ENCODE data around the gene MRPS31.

The MRPS31 gene

DNA sequence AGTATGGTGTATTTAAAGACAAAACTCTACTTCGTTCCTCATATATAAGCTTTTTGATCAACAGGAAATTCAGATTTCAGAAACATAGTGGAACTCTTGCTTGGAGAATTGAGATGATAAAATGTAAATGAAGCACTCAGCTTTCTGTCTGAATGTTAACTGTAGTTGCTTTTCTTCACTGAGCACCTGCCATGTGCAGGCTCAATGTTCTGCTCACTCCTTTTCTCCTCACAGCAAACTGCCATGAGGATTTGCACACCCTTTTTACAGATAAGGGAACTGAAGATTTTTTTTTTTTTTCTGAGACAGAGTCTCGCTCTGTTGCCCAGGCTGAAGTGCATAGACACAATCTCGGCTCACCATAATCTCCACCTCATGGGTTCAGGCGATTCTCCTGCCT lies 76.6 kb downstream of the MRPS31 start:
- Histone ChIP-seq H3K4me3 (ENCODE audit: low read depth, low read length) (no peak overlapping the region), H3K27ac (ENCODE audit: low read depth, low read length) (no peak overlapping the region), H3K4me1 (ENCODE audit: control insufficient read depth, insufficient read depth, low read length) (peaks cover 8% of the 10 kb centered on the region), H3K9ac (ENCODE audit: low read length) (no peak overlapping the region), H3K27me3 (ENCODE audit: control insufficient read depth, insufficient read depth, low read length) (no peaks in the 10 kb centered on the region), H3K9me3 (ENCODE audit: control insufficient read depth, insufficient read depth, low read depth, low read length) (no peaks in the 10 kb centered on the region), H3K36me3 (ENCODE audit: control insufficient read depth, insufficient read depth, low read length) (no peaks in the 10 kb centered on the region)

DNA sequence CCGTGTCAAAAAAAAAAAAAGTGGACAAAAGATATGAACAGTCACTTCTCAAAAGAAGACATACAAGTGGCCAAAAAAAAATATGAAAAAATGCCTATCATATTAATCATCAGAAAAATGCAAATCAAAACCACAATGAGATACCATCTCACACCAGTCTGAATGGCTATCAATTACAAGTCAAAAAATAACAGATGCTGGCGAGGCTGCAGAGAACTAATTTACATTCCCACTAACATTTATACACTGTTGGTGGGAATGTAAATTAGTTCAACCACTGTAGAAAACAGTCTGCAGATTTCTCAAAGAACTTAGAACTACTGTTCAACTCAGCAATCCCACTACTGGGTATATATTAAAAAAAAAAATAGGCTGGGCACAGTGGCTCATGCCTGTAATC lies 78.0 kb downstream of the MRPS31 start:
- Histone ChIP-seq H3K36me3 (ENCODE audit: control insufficient read depth, insufficient read depth, low read length) (no peaks in the 10 kb centered on the region), H3K4me1 (ENCODE audit: control insufficient read depth, insufficient read depth, low read length) (no peaks in the 10 kb centered on the region), H3K27ac (ENCODE audit: low read depth, low read length) (no peak overlapping the region), H3K4me3 (ENCODE audit: low read depth, low read length) (no peak overlapping the region), H3K9ac (ENCODE audit: low read length) (no peak overlapping the region), H3K27me3 (ENCODE audit: control insufficient read depth, insufficient read depth, low read length) (no peaks in the 10 kb centered on the region), H3K9me3 (ENCODE audit: control insufficient read depth, insufficient read depth, low read depth, low read length) (no peaks in the 10 kb centered on the region)

DNA sequence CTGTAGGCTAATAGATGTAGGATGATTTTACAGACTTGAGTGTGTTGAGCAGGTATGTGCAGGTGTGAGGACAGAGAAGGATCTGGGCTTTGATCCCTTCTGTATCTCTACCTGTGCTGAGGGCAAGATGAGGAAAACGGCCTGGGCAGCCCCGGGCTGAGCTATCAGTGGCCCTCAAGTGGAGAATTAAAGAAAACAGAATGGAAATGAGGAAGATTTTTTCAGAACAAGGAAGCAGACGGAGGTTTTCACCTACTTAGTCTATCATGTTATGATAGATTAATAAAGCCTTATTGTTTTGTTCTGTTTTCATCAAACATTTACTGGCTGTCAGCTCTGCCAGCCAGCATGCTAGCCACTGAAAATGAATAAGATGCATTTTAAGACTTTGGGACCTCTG lies 82.2 kb downstream of the MRPS31 start:
- H3K4me1 ChIP-seq (ENCODE audit: control insufficient read depth, insufficient read depth, low read length): no peaks in the 10 kb centered on the region
- no peaks in the 10 kb centered on the region for H3K27me3 ChIP-seq (ENCODE audit: control insufficient read depth, insufficient read depth, low read length)
- H3K9ac ChIP-seq (ENCODE audit: low read length): no peak overlapping the region
- no peak overlapping the region for H3K27ac ChIP-seq (ENCODE audit: low read depth, low read length)
- H3K9me3 ChIP-seq (ENCODE audit: control insufficient read depth, insufficient read depth, low read depth, low read length): no peaks in the 10 kb centered on the region
- no peaks in the 10 kb centered on the region for H3K36me3 ChIP-seq (ENCODE audit: control insufficient read depth, insufficient read depth, low read length)
- H3K4me3 ChIP-seq (ENCODE audit: low read depth, low read length): no peak overlapping the region

DNA sequence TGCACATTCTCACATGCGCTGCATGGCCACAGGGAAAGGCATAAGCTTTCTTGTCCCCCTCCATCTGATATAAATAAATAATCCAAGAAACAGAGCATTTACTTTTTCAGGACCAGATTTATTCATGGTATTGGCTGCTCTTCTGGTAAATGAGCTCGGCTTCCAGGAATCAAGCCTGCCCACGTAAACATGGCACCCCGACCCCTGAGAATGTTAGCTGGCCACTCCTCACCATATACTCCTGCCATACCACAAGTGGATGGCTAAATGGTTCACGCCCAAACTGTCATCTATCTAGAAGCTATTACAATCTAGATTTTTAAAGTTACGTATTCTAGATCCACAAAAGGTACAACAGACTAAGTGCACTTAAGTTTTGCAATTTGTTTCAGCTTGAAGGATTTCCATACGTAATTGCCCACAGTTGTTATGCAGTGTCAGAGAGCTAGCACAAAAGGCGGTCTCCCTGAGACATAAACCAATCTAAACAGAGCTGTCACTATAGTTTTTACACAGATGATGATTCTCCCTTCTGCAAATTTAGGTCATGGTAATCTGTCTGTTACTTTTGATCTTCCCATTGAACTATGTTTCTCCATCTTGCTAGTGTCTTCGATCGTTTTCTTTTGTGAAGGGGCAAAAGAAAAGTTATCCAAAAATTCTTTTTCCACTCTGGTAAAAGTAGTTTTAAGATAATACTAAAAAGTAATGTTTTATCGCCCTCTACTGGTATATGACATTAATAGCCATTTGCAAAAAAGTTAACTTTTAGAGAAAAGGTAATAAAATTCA lies 88.3 kb downstream of the MRPS31 start:
- Histone ChIP-seq H3K9ac (ENCODE audit: low read length) (peak overlapping the region; percentile 17), H3K4me1 (ENCODE audit: control insufficient read depth, insufficient read depth, low read length) (peaks cover 30% of the 10 kb centered on the region), H3K27me3 (ENCODE audit: control insufficient read depth, insufficient read depth, low read length) (no peaks in the 10 kb centered on the region), H3K4me3 (ENCODE audit: low read depth, low read length) (0 out of 2 replicates have a peak overlapping the region, but pooled peaks have one; percentile 2), H3K27ac (ENCODE audit: low read depth, low read length) (0 out of 2 replicates have a peak overlapping the region, but pooled peaks have one; percentile 25), H3K36me3 (ENCODE audit: control insufficient read depth, insufficient read depth, low read length) (no peaks in the 10 kb centered on the region), H3K9me3 (ENCODE audit: control insufficient read depth, insufficient read depth, low read depth, low read length) (no peaks in the 10 kb centered on the region)

DNA sequence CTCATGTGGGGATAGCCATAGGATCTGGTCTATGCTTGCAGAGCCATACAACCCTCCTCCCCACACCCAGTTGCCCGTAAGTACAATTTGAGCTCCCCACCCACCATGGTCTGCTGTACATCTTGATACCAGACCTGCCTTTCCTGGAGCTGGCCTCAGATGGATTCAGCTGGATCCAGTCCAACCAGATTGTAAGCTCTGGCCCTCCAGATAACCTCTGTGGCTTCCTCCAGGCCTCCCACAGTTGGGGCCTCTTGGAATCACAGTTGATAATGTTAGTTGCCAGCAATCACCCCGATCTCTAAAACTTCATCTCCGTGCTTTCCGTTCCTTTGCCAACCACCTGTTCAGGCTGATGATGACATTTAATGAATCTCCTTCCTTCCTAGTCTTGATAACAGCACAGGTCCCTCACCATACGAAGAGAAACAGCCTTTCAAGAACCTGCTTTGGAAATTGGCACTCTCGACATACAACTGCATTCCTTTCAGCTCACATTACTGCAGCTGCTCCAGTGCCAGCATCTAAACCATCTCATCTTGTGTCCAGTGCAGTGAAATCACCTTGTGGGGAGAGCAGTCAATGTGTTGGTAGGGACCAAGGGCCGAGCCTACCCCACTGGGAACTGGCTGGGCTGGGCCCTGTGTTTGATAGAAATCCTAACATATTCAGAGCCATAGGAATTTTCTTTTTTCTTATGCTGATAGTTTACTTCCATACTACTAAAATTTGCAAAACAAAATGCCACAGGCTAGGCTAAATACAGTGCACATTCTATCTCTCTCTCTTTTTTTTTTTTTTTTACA lies 89.4 kb downstream of the MRPS31 start:
- Histone ChIP-seq H3K27ac (ENCODE audit: low read depth, low read length) (peak overlapping the region; percentile 59; the same call in 1 of the 2 replicates), H3K4me3 (ENCODE audit: low read depth, low read length) (peak overlapping the region; percentile 40), H3K36me3 (ENCODE audit: control insufficient read depth, insufficient read depth, low read length) (no peaks in the 10 kb centered on the region), H3K4me1 (ENCODE audit: control insufficient read depth, insufficient read depth, low read length) (peaks cover 30% of the 10 kb centered on the region), H3K27me3 (ENCODE audit: control insufficient read depth, insufficient read depth, low read length) (no peaks in the 10 kb centered on the region), H3K9me3 (ENCODE audit: control insufficient read depth, insufficient read depth, low read depth, low read length) (no peaks in the 10 kb centered on the region), H3K9ac (ENCODE audit: low read length) (peak overlapping the region; percentile 37)

DNA sequence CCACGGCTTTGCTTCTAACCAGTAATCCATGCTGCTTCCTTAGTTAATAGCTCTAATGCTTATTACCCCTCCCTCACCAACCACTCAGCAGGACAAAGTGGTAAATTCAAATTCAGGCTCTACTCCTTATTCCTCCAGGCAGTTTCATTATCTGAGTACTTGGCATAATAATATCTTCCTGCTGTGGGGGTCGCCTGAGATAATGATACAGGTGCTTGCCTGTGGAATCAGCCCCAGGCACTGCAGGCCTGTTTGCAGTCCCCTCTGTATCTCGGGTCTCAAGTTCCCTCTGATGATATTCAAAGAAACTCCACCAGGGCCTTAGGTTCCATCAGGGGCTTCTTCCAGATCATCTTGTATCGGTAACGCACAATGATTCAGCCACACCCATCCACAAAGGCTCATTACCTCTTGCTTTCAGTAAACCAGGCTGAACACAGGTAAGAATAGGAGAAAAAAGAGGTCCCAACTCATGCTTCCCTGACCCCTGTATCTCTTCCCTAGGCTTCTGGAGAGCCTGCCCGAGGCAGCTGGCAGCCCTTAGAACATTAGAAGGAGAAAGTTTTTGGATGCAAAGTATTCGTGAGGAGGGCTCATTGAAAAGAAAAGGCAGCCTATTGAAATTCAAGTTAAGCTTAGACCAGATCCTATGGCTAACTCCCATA lies 90.2 kb downstream of the MRPS31 start:
- Histone ChIP-seq H3K36me3 (ENCODE audit: control insufficient read depth, insufficient read depth, low read length) (no peaks in the 10 kb centered on the region), H3K9me3 (ENCODE audit: control insufficient read depth, insufficient read depth, low read depth, low read length) (no peaks in the 10 kb centered on the region), H3K4me1 (ENCODE audit: control insufficient read depth, insufficient read depth, low read length) (peaks cover 30% of the 10 kb centered on the region), H3K4me3 (ENCODE audit: low read depth, low read length) (peak overlapping the region; percentile 40), H3K27me3 (ENCODE audit: control insufficient read depth, insufficient read depth, low read length) (no peaks in the 10 kb centered on the region), H3K27ac (ENCODE audit: low read depth, low read length) (peak overlapping the region; percentile 59; the same call in 1 of the 2 replicates), H3K9ac (ENCODE audit: low read length) (peak overlapping the region; percentile 3)

DNA sequence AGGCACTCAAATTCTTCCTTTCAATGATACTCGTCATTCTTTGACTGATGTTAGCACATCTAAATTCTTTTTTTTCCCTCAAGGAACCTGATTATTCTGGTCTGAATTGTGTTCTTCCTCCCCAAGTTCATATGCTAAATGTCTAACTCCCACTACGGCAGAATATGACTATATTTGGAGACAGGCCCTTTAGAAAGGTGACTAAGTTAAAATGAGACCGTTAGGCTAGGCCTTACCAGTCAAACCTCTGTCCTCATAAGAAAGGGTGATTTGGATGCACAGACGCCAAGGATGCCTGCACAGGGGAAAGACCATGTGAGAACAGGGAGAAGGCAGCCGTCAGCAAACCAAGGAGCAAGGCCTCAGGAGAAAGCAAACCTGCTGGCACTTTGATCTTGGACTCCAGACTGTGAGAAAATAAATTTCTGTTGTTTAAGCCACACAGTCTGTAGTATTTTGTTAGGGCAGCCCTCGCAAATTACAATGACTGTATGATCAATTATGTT lies 91.5 kb downstream of the MRPS31 start:
- Histone ChIP-seq H3K27ac (ENCODE audit: low read depth, low read length) (no peak overlapping the region), H3K4me3 (ENCODE audit: low read depth, low read length) (no peak overlapping the region), H3K36me3 (ENCODE audit: control insufficient read depth, insufficient read depth, low read length) (no peaks in the 10 kb centered on the region), H3K4me1 (ENCODE audit: control insufficient read depth, insufficient read depth, low read length) (peaks cover 30% of the 10 kb centered on the region), H3K9me3 (ENCODE audit: control insufficient read depth, insufficient read depth, low read depth, low read length) (no peaks in the 10 kb centered on the region), H3K9ac (ENCODE audit: low read length) (no peak overlapping the region), H3K27me3 (ENCODE audit: control insufficient read depth, insufficient read depth, low read length) (no peaks in the 10 kb centered on the region)

Measured in HUES6 (cell line).